Ishikawa (cell line): ENCODE measurements around the gene IL2.

Experiments
- CEBPB ChIP-seq: IDR thresholded peaks from 2 replicates; pipeline ENCODE4 v1.6.1; 2012
- CREB1 ChIP-seq: IDR thresholded peaks from 2 replicates; pipeline ENCODE4 v1.6.1; 2012; ENCODE audit warnings: low read depth
- EGR1 ChIP-seq: IDR thresholded peaks from 2 replicates; pipeline ENCODE4 v1.6.1; 2012
- EP300 ChIP-seq: IDR thresholded peaks from 2 replicates; pipeline ENCODE4 v1.6.1; 2012; ENCODE audit warnings: borderline replicate concordance
- FOXM1 ChIP-seq: IDR thresholded peaks from 2 replicates; pipeline ENCODE4 v1.6.1; 2012; ENCODE audit warnings: low read depth, borderline replicate concordance
- NFIC ChIP-seq: IDR thresholded peaks from 2 replicates; pipeline ENCODE4 v1.6.1; 2012
- RAD21 ChIP-seq: IDR thresholded peaks from 2 replicates; pipeline ENCODE4 v1.6.1; 2012; ENCODE audit warnings: low read depth
- TAF1 ChIP-seq: IDR thresholded peaks from 2 replicates; pipeline ENCODE4 v1.6.1; 2012; ENCODE audit warnings: low read depth, mild to moderate bottlenecking
- TCF12 ChIP-seq: IDR thresholded peaks from 2 replicates; pipeline ENCODE4 v1.6.1; 2012; ENCODE audit warnings: low read depth
- TEAD4 ChIP-seq: IDR thresholded peaks from 2 replicates; pipeline ENCODE4 v1.6.1; 2012
- USF1 ChIP-seq: IDR thresholded peaks from 2 replicates; pipeline ENCODE4 v1.6.1; 2012
- YY1 ChIP-seq: IDR thresholded peaks from 2 replicates; pipeline ENCODE4 v1.6.1; 2012; ENCODE audit warnings: low read depth
- ZBTB7A ChIP-seq: IDR thresholded peaks from 2 replicates; pipeline ENCODE4 v1.6.1; 2012; ENCODE audit warnings: low read depth
- TF ChIP-seq, protein P1 (sequence below): IDR thresholded peaks from 2 replicates; pipeline ENCODE4 v1.6.1; 2012; ENCODE audit warnings: low read depth, mild to moderate bottlenecking
- TF ChIP-seq, protein P2 (sequence below): IDR thresholded peaks from 2 replicates; pipeline ENCODE4 v1.6.1; 2012

The IL2 gene

DNA sequence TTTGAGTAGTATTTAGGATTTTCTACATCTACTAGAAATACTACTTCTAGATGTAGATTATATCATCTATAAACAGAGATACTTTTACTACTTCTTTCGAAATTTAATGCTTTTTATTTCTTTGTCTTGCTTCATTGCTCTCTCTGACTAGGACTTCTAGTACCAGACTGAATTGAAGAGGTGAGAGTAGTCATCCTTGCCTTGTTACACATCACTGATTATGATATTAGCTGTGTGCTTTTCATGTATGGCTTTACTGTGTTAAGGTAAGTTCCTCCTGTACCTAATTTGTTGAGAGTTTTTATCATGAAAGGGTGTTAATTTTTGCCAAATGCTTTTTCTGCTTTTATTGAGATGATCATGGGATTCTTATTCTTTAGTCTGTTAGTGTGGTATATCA is 19.6 kb upstream of the IL2 start:
- TF ChIP-seq YY1 (no peak), RAD21 (no peak), TEAD4 (no peak), EP300 (no peak), NFIC (no peak), TCF12 (no peak)
- TF ChIP-seq, protein P1, sequence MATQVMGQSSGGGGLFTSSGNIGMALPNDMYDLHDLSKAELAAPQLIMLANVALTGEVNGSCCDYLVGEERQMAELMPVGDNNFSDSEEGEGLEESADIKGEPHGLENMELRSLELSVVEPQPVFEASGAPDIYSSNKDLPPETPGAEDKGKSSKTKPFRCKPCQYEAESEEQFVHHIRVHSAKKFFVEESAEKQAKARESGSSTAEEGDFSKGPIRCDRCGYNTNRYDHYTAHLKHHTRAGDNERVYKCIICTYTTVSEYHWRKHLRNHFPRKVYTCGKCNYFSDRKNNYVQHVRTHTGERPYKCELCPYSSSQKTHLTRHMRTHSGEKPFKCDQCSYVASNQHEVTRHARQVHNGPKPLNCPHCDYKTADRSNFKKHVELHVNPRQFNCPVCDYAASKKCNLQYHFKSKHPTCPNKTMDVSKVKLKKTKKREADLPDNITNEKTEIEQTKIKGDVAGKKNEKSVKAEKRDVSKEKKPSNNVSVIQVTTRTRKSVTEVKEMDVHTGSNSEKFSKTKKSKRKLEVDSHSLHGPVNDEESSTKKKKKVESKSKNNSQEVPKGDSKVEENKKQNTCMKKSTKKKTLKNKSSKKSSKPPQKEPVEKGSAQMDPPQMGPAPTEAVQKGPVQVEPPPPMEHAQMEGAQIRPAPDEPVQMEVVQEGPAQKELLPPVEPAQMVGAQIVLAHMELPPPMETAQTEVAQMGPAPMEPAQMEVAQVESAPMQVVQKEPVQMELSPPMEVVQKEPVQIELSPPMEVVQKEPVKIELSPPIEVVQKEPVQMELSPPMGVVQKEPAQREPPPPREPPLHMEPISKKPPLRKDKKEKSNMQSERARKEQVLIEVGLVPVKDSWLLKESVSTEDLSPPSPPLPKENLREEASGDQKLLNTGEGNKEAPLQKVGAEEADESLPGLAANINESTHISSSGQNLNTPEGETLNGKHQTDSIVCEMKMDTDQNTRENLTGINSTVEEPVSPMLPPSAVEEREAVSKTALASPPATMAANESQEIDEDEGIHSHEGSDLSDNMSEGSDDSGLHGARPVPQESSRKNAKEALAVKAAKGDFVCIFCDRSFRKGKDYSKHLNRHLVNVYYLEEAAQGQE: no peak

- TF ChIP-seq TEAD4 (no peak), CREB1 (no peak), TCF12 (no peak), USF1 (no peak), RAD21 (no peak), EGR1 (no peak), EP300 (no peak), TAF1 (no peak), CEBPB (no peak)
- TF ChIP-seq, protein P1: no peak
- TF ChIP-seq, protein P2, sequence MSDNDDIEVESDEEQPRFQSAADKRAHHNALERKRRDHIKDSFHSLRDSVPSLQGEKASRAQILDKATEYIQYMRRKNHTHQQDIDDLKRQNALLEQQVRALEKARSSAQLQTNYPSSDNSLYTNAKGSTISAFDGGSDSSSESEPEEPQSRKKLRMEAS: no peak
Observed at GRCh38 chr4:122475233-122475632, 18.7 kb upstream of the IL2 start.

- TF ChIP-seq EGR1 (no peak), TAF1 (no peak), YY1 (no peak), NFIC (no peak), USF1 (no peak), CEBPB (no peak), EP300 (no peak), CREB1 (no peak), ZBTB7A (no peak), TEAD4 (no peak), FOXM1 (no peak), RAD21 (no peak), TCF12 (no peak)
- TF ChIP-seq, protein P2: no peak
- TF ChIP-seq, protein P1: no peak
Observed at GRCh38 chr4:122469457-122469856, 12.9 kb upstream of the IL2 start.

- TF ChIP-seq RAD21: no peak
- no peak for TF ChIP-seq TEAD4
- no peak for TF ChIP-seq CREB1
- no peak for TF ChIP-seq YY1
- no peak for TF ChIP-seq EGR1
Observed at GRCh38 chr4:122458625-122459024, 2.1 kb upstream of the IL2 start.

GRCh38 chr4:122453384-122453995 is 3.0 kb downstream of the IL2 start:
- TF ChIP-seq EP300: no peak
- TF ChIP-seq ZBTB7A: no peak
- no peak for TF ChIP-seq TEAD4
- no peak for TF ChIP-seq EGR1
- no peak for TF ChIP-seq TCF12
- TF ChIP-seq, protein P1: no peak
- no peak for TF ChIP-seq YY1
- TF ChIP-seq NFIC: no peak
- no peak for TF ChIP-seq CEBPB
